PC-3 (cell line): ENCODE measurements around the gene PHTF2.

Experiments
- CTCF ChIP-seq: fragments of 300-600 bp; sonication (generic); conservative IDR thresholded peaks from 2 replicates; pipeline ENCODE4 v1.5.1; 2017; ENCODE audit warnings: antibody characterized with exemption, low read depth, mild to moderate bottlenecking, low read length
- EZH2 ChIP-seq: fragments of 300-600 bp; sonication (generic); IDR thresholded peaks from one replicate; pipeline ENCODE4 v1.6.1; 2017; ENCODE audit warnings: antibody characterized with exemption, mild to moderate bottlenecking, low read length; ENCODE audit not compliant: unreplicated experiment

- TF ChIP-seq CTCF (no peak), EZH2 (no peak)
These were observed 83.3 kb downstream of the PHTF2 start for GRCh38 chr7:77881871-77882270.
